Mesendoderm (in vitro differentiated cells): ENCODE measurements around the gene EGFLAM.

Experiments used
- DNase-seq: peaks from one replicate; pipeline ENCODE4 v3.0.0; 2013
- H2AK5ac ChIP-seq: 2 replicates; pipeline ENCODE4 v1.6.1; 2013; ENCODE audit warnings: low read length, inconsistent platforms
- H2BK120ac ChIP-seq: 2 replicates; pipeline ENCODE4 v1.6.1; 2013; ENCODE audit warnings: low read depth, mild to moderate bottlenecking, low read length, moderate library complexity, mixed read lengths
- H2BK15ac ChIP-seq: replicated peaks from 2 replicates; pipeline ENCODE4 v1.6.1; 2013; ENCODE audit warnings: low read depth, mild to moderate bottlenecking, moderate library complexity
- H2BK5ac ChIP-seq: 2 replicates; pipeline ENCODE4 v1.6.1; 2013; ENCODE audit warnings: low read length, inconsistent platforms
- H3K18ac ChIP-seq: 2 replicates; pipeline ENCODE4 v1.6.1; 2013; ENCODE audit warnings: mild to moderate bottlenecking, low read length, mixed read lengths
- H3K23ac ChIP-seq: one replicate; pipeline ENCODE4 v1.6.1; 2013; ENCODE audit warnings: low read length
- H3K27ac ChIP-seq: 2 replicates; pipeline ENCODE4 v1.5.1; 2013; ENCODE audit warnings: low read depth, mild to moderate bottlenecking, inconsistent platforms, low read length, moderate library complexity
- H3K27me3 ChIP-seq: 2 replicates; pipeline ENCODE4 v1.6.1; 2013; ENCODE audit warnings: low read length, control low read depth, mild to moderate bottlenecking, inconsistent platforms; ENCODE audit not compliant: insufficient read depth, poor library complexity
- H3K36me3 ChIP-seq: 2 replicates; pipeline ENCODE4 v1.6.1; 2013; ENCODE audit warnings: low read length, inconsistent platforms; ENCODE audit not compliant: control insufficient read depth, insufficient read depth
- H3K4ac ChIP-seq: one replicate; pipeline ENCODE4 v1.6.1; 2013; ENCODE audit warnings: low read depth, mild to moderate bottlenecking, low read length, moderate library complexity
- H3K4me1 ChIP-seq: 2 replicates; pipeline ENCODE4 v1.6.1; 2013; ENCODE audit warnings: low read depth, low read length, inconsistent platforms; ENCODE audit not compliant: control insufficient read depth
- H3K4me2 ChIP-seq: 2 replicates; pipeline ENCODE4 v1.6.1; 2013; ENCODE audit warnings: low read length
- H3K4me3 ChIP-seq: 2 replicates; pipeline ENCODE4 v1.5.1; 2013; ENCODE audit warnings: mild to moderate bottlenecking, low read length
- H3K56ac ChIP-seq: one replicate; pipeline ENCODE4 v1.6.1; 2013; ENCODE audit warnings: low read length
- H3K79me1 ChIP-seq: 2 replicates; pipeline ENCODE4 v1.6.1; 2013; ENCODE audit warnings: low read length, inconsistent platforms
- H3K79me2 ChIP-seq: 2 replicates; pipeline ENCODE4 v1.6.1; 2013; ENCODE audit warnings: mild to moderate bottlenecking, low read length; ENCODE audit not compliant: control insufficient read depth, insufficient read depth
- H3K9ac ChIP-seq: 2 replicates; pipeline ENCODE4 v1.6.1; 2013; ENCODE audit warnings: low read length, inconsistent platforms
- H4K5ac ChIP-seq: one replicate; pipeline ENCODE4 v1.6.1; 2013; ENCODE audit warnings: low read length
- H4K8ac ChIP-seq: one replicate; pipeline ENCODE4 v1.6.1; 2013; ENCODE audit warnings: low read depth, mild to moderate bottlenecking, control low read depth, low read length, moderate library complexity
- WGBS: extraction: QIAGEN DNeasy Blood & Tissue Kit; methylation state at CpG from one replicate; pipeline ENCODE4 v1.1.7; 2013; ENCODE audit warnings: low lambda C conversion rate, missing lambda C conversion rate; ENCODE audit not compliant: insufficient coverage; ENCODE audit errors: extremely low coverage; 5-methylcytosine and 5-hydroxymethylcytosine counted together

Gene EGFLAM

DNA sequence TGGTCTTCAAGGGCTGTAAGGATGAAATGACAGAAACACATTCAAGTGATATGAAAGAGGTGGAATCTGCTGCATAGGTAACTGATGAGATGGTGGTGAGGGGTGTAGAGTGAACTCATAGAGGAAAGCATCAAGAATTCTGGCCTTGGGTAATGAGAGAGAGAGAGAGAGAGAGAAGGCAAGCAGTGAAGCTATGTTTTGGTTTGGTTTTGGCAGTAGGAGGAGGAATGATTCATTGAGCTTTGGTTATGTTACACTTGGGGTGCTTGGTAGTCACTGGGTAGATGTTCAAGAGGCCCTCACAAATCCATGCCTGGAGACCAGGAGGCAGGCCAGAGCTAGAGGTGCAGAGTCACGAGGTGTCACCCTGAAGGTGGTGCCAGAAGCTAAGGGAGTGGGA is 89.5 kb downstream of the EGFLAM start:
- H3K27ac ChIP-seq = no peak overlapping the region
- H3K23ac ChIP-seq = no peak overlapping the region
- H2BK120ac ChIP-seq = no peak overlapping the region
- no peaks in the 10 kb centered on the region for H3K79me1 ChIP-seq
- peak overlapping the region; percentile 40 for H2AK5ac ChIP-seq
- H3K4me2 ChIP-seq = no peak overlapping the region
- WGBS = no CpG with 5 or more reads among the region's 1 CpG
- H4K5ac ChIP-seq = no peak overlapping the region
- H3K4me3 ChIP-seq = no peak overlapping the region
- peaks cover 4% of the 10 kb centered on the region for H3K4me1 ChIP-seq
- H4K8ac ChIP-seq = no peak overlapping the region
- H3K4ac ChIP-seq = no peak overlapping the region
- no peaks in the 10 kb centered on the region for H3K79me2 ChIP-seq
- H3K27me3 ChIP-seq = no peaks in the 10 kb centered on the region
- DNase-seq = no peak
- no peak overlapping the region for H3K18ac ChIP-seq
- no peak overlapping the region for H2BK5ac ChIP-seq
- H2BK15ac ChIP-seq = no peak overlapping the region
- no peaks in the 10 kb centered on the region for H3K36me3 ChIP-seq
- no peak overlapping the region for H3K56ac ChIP-seq
- H3K9ac ChIP-seq = no peak overlapping the region

DNA sequence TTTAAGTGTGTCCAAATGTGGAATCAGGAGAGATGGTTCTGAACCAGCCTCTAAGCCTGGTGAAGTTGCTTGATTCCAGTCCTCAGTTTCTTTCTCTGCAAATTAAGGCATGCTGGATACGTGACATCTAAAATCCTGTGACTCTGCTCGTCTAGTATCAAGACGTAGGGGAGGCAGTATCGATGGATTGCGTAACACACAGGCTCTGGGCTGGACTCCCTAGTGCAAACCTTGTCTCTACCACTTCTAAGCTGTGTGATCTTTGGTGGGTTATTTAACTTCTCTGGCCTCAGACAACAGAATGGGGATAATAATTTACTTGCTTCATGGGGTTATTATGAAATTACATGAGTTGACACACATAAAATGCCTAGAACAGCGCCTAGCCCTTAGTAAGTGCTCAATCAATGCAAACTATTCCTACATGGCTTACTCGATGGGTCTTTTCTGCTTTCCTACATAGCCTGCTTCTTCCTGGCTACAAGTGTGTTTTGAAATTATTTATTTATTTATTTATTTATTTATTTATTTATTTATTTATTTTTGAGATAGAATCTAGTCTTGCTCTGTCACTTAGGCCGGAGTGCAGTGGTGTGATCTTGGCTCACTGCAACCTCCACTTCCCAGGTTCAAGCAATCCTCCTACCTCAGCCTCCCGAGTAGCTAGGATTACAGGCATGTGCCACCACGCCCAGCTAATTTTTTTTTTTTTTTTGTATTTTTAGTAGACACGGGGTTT is 102.1 kb downstream of the EGFLAM start:
- Histone ChIP-seq H2BK5ac (no peak overlapping the region), H3K9ac (no peak overlapping the region), H3K79me2 (no peaks in the 10 kb centered on the region), H2BK15ac (no peak overlapping the region), H3K4me1 (peaks cover 2% of the 10 kb centered on the region), H4K5ac (no peak overlapping the region), H4K8ac (no peak overlapping the region), H3K18ac (no peak overlapping the region), H2AK5ac (no peak overlapping the region), H3K4me3 (no peak overlapping the region), H3K56ac (no peak overlapping the region), H3K36me3 (no peaks in the 10 kb centered on the region), H3K4ac (no peak overlapping the region), H3K27ac (no peak overlapping the region), H3K4me2 (no peak overlapping the region), H2BK120ac (no peak overlapping the region), H3K23ac (no peak overlapping the region), H3K79me1 (no peaks in the 10 kb centered on the region), H3K27me3 (no peaks in the 10 kb centered on the region)
- WGBS = no CpG with 5 or more reads among the region's 11 CpGs
- no peak for DNase-seq

DNA sequence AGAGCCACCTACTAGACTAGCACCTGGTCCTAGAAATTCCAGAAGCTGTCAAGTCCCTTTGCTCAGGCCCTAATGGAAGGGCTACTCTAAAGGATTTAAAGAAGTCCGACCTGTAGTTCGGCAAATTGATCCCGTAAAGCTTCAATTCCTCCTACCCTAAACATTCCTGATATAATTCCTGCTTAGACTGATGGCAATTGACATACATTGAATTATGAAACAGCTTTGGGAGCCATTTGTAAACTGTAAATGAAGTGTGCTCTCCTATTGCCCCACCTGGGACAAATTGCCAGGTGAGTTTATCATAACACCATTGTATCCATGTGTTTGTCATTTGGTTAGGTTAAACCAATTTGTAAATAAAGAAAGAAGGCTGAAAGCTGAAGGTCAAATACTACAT is 104.4 kb downstream of the EGFLAM start:
- Histone ChIP-seq H3K36me3 (no peaks in the 10 kb centered on the region), H3K79me2 (no peaks in the 10 kb centered on the region), H2BK5ac (no peak overlapping the region), H4K5ac (no peak overlapping the region), H3K9ac (no peak overlapping the region), H3K4me1 (peaks cover 4% of the 10 kb centered on the region), H2BK15ac (peak overlapping the region; percentile 19), H3K27ac (no peak overlapping the region), H3K4ac (no peak overlapping the region), H2AK5ac (no peak overlapping the region), H3K79me1 (no peaks in the 10 kb centered on the region), H4K8ac (no peak overlapping the region), H2BK120ac (no peak overlapping the region), H3K4me2 (no peak overlapping the region), H3K56ac (no peak overlapping the region), H3K4me3 (no peak overlapping the region), H3K27me3 (no peaks in the 10 kb centered on the region), H3K18ac (no peak overlapping the region), H3K23ac (no peak overlapping the region)
- WGBS = no CpG with 5 or more reads among the region's 3 CpGs
- DNase-seq = no peak

DNA sequence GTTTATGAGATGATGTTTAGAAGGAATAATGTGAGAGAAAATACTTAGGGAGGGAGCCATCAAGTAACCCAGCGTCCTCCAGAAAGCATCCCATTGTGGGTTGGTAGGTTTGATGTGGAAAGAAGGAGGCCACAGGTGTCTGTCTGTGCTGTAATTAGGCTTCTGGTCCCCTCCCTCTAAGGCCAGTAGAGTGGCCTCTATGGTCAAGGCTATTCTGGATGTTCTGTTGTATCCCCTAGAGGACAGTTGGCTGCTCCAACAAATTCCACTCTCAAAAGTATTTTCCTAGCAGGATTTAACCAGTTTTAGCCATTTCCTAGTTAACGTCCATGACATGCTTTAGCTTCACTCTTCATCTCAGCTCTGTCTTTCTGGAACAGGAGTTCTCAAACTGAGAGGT is 106.5 kb downstream of the EGFLAM start:
- Histone ChIP-seq H4K8ac (no peak overlapping the region), H3K27ac (no peak overlapping the region), H3K27me3 (no peaks in the 10 kb centered on the region), H3K79me1 (no peaks in the 10 kb centered on the region), H3K36me3 (no peaks in the 10 kb centered on the region), H3K56ac (no peak overlapping the region), H3K23ac (no peak overlapping the region), H3K4ac (no peak overlapping the region), H2BK5ac (no peak overlapping the region), H3K79me2 (no peaks in the 10 kb centered on the region), H2AK5ac (no peak overlapping the region), H3K18ac (no peak overlapping the region), H3K9ac (no peak overlapping the region), H2BK15ac (no peak overlapping the region), H3K4me2 (no peak overlapping the region), H3K4me3 (no peak overlapping the region), H4K5ac (no peak overlapping the region), H2BK120ac (no peak overlapping the region), H3K4me1 (peaks cover 10% of the 10 kb centered on the region)
- WGBS = no CpG with 5 or more reads among the region's 2 CpGs
- DNase-seq = no peak

DNA sequence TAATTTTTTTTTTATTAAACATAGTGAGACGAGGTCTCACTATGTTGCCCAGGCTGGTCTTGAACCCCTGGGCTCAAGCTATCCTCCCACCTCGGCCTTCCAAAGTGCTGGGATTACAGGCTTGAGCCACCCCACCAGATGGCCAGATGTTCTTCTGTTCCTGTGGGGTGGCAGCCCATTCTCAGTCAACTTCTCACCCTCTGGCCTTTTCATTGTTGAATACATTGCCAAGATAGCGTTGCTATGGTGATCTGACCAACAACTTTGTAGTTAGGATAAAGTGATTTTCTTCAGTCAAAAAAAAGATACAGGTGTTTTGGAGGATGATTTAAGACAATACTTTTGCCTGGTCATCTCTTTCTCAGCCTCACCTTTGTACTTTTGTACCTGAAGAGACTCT is 109.1 kb downstream of the EGFLAM start:
- no peaks in the 10 kb centered on the region for H3K27me3 ChIP-seq
- no peak overlapping the region for H3K56ac ChIP-seq
- H3K4me2 ChIP-seq = no peak overlapping the region
- H3K4me1 ChIP-seq = peaks cover 10% of the 10 kb centered on the region
- no peaks in the 10 kb centered on the region for H3K36me3 ChIP-seq
- H3K18ac ChIP-seq = no peak overlapping the region
- no peaks in the 10 kb centered on the region for H3K79me2 ChIP-seq
- no peak overlapping the region for H2BK15ac ChIP-seq
- no peak overlapping the region for H2BK5ac ChIP-seq
- no peak overlapping the region for H2BK120ac ChIP-seq
- no CpG with 5 or more reads among the region's 3 CpGs for WGBS
- no peak overlapping the region for H4K5ac ChIP-seq
- no peak overlapping the region for H3K27ac ChIP-seq
- no peak overlapping the region for H4K8ac ChIP-seq
- no peak overlapping the region for H3K4me3 ChIP-seq
- DNase-seq = peak; percentile 97
- H2AK5ac ChIP-seq = no peak overlapping the region
- H3K79me1 ChIP-seq = no peaks in the 10 kb centered on the region
- H3K9ac ChIP-seq = no peak overlapping the region
- H3K4ac ChIP-seq = no peak overlapping the region
- H3K23ac ChIP-seq = no peak overlapping the region

DNA sequence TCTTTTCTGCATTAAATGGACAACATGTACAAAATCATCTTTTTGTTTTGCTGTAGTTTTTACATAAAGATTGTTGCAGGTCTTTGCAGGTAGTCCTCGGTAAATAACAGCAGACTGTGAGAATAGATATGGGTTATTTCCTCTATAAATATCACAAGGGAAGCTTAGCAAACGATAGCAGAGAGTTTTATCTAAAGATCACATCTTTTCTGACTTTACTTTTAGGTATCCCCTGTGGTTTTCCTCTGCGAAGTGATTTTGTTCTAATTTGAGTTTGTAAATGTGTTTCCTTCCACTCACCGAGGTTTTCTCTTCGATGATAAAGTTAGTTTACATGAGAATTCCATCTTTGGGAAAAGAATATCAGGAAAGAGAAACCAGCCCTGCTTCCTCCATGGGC is 109.6 kb downstream of the EGFLAM start:
- whole genome bisulfite sequencing = no CpG with 5 or more reads among the region's 5 CpGs
- no peak overlapping the region for H2AK5ac ChIP-seq
- H3K36me3 ChIP-seq = no peaks in the 10 kb centered on the region
- H2BK15ac ChIP-seq = no peak overlapping the region
- peak overlapping the region; percentile 52 for H3K9ac ChIP-seq
- H2BK5ac ChIP-seq = peak overlapping the region; percentile 99
- no peak overlapping the region for H4K5ac ChIP-seq
- peak; percentile 68 for DNase-seq
- no peaks in the 10 kb centered on the region for H3K27me3 ChIP-seq
- H3K4me2 ChIP-seq = no peak overlapping the region
- H3K27ac ChIP-seq = peak overlapping the region; percentile 78
- peak overlapping the region; percentile 20 for H3K18ac ChIP-seq
- H3K79me1 ChIP-seq = no peaks in the 10 kb centered on the region
- no peak overlapping the region for H2BK120ac ChIP-seq
- H4K8ac ChIP-seq = no peak overlapping the region
- H3K4me3 ChIP-seq = no peak overlapping the region
- peak overlapping the region; percentile 37 for H3K4ac ChIP-seq
- H3K23ac ChIP-seq = no peak overlapping the region
- H3K79me2 ChIP-seq = no peaks in the 10 kb centered on the region
- peak overlapping the region; percentile 78 for H3K56ac ChIP-seq
- peaks cover 8% of the 10 kb centered on the region for H3K4me1 ChIP-seq
